ENCODE measurements around the gene PHF1. TPM values are rescaled to one million over a fixed set of nuclear protein-coding genes. Genes with fewer than 3 reads are reported as not detected.
A peak's percentile ranks its signal among the peaks of the same experiment; 100 is the strongest.

PHF1 gene
- total and polyA plus RNA-seq, 2 of the 13 experiments (the other 11 are each of a cell fraction or from before 2014, with no cell fraction given) = 25.4 to 61.9 TPM

DNA sequence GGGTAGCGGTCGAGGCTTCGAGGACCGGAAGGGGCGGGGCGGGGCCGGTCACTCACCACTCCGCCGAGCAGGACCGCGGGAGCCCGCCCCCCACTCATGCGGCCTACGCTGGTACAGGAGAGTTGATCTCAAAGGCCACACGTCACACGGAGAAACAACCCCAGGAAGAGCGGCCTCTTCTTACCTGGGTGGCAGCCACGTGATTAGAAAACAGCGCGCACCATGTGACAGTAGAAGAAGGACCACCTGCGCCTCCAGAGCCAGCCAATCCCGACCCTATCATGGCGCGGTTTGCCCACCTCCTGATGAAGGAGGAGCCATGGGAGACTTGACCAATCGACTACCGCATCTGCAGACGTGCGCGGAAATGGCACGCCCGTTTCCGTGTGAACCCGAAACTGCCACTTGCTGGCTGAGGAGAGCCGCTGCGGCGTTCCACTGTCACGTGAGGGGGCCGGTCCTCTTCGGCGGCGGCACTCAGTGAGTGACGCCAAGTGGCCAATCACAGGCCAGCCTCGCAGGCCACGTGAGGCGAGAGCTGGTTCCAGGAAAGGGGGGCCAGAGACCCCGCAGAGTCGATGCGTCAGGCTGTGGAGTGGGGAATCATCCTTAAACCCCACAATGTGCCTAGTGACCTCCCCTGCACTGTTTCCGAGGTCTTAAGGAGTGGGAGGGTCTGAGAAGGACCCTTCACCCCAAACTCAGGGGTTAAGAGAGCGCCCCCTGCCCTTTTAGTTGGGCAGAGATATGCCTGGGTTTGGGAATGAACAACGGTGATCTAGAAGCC lies 7.3 kb downstream of the PHF1 start, which contains the start of gene CUTA (continued):
- TF ChIP-seq, protein P1, sequence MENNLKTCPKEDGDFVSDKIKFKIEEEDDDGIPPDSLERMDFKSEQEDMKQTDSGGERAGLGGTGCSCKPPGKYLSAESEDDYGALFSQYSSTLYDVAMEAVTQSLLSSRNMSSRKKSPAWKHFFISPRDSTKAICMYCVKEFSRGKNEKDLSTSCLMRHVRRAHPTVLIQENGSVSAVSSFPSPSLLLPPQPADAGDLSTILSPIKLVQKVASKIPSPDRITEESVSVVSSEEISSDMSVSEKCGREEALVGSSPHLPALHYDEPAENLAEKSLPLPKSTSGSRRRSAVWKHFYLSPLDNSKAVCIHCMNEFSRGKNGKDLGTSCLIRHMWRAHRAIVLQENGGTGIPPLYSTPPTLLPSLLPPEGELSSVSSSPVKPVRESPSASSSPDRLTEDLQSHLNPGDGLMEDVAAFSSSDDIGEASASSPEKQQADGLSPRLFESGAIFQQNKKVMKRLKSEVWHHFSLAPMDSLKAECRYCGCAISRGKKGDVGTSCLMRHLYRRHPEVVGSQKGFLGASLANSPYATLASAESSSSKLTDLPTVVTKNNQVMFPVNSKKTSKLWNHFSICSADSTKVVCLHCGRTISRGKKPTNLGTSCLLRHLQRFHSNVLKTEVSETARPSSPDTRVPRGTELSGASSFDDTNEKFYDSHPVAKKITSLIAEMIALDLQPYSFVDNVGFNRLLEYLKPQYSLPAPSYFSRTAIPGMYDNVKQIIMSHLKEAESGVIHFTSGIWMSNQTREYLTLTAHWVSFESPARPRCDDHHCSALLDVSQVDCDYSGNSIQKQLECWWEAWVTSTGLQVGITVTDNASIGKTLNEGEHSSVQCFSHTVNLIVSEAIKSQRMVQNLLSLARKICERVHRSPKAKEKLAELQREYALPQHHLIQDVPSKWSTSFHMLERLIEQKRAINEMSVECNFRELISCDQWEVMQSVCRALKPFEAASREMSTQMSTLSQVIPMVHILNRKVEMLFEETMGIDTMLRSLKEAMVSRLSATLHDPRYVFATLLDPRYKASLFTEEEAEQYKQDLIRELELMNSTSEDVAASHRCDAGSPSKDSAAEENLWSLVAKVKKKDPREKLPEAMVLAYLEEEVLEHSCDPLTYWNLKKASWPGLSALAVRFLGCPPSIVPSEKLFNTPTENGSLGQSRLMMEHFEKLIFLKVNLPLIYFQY (CRISPR knock-in tag; IDR thresholded peaks at IDR 0.05; ENCODE audit: borderline replicate concordance) = 0 out of 2 replicates have a peak, but pooled peaks have one; percentile 10
- peak; percentile 91; the same call in 1 of the 2 replicates for TF ChIP-seq U2AF2 (IDR thresholded peaks at IDR 0.05; ENCODE audit: low read depth, low read length)
- peak; percentile 89 for TF ChIP-seq CREB1 (IDR thresholded peaks at IDR 0.05)
- TF ChIP-seq CREB1 (CRISPR knock-in tag; IDR thresholded peaks at IDR 0.05) = peak; percentile 94
- peak; percentile 74 for TF ChIP-seq NFATC3 (CRISPR knock-in tag; IDR thresholded peaks at IDR 0.05)
- peak; percentile 92 for TF ChIP-seq RFXANK (CRISPR knock-in tag; IDR thresholded peaks at IDR 0.05)
- peak; percentile 92 for TF ChIP-seq SALL1 (CRISPR knock-in tag; IDR thresholded peaks at IDR 0.05)
- TF ChIP-seq CHCHD3 (CRISPR knock-in tag; IDR thresholded peaks at IDR 0.05) = no peak
- TF ChIP-seq, protein P2, sequence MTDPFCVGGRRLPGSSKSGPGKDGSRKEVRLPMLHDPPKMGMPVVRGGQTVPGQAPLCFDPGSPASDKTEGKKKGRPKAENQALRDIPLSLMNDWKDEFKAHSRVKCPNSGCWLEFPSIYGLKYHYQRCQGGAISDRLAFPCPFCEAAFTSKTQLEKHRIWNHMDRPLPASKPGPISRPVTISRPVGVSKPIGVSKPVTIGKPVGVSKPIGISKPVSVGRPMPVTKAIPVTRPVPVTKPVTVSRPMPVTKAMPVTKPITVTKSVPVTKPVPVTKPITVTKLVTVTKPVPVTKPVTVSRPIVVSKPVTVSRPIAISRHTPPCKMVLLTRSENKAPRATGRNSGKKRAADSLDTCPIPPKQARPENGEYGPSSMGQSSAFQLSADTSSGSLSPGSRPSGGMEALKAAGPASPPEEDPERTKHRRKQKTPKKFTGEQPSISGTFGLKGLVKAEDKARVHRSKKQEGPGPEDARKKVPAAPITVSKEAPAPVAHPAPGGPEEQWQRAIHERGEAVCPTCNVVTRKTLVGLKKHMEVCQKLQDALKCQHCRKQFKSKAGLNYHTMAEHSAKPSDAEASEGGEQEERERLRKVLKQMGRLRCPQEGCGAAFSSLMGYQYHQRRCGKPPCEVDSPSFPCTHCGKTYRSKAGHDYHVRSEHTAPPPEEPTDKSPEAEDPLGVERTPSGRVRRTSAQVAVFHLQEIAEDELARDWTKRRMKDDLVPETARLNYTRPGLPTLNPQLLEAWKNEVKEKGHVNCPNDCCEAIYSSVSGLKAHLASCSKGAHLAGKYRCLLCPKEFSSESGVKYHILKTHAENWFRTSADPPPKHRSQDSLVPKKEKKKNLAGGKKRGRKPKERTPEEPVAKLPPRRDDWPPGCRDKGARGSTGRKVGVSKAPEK (CRISPR knock-in tag; IDR thresholded peaks at IDR 0.05; ENCODE audit: borderline replicate concordance) = no peak
- TF ChIP-seq ZNF44 (CRISPR knock-in tag; IDR thresholded peaks at IDR 0.05) = peak; percentile 97
- peak; percentile 92 for TF ChIP-seq POLR2G (IDR thresholded peaks at IDR 0.05; ENCODE audit: low read depth, low read length)
- TF ChIP-seq GATAD2A (CRISPR knock-in tag; IDR thresholded peaks at IDR 0.05) = peak; percentile 65
- no peak for TF ChIP-seq ZFP62 (CRISPR knock-in tag; IDR thresholded peaks at IDR 0.05)
- TF ChIP-seq ZNF792 (CRISPR knock-in tag; IDR thresholded peaks at IDR 0.05) = peak; percentile 65
- TF ChIP-seq FOXP1 (IDR thresholded peaks at IDR 0.05) = no peak
- TF ChIP-seq FOXP1 (CRISPR knock-in tag; IDR thresholded peaks at IDR 0.05) = peak; percentile 11; the same call in 1 of the 2 replicates
- TF ChIP-seq, protein P3, sequence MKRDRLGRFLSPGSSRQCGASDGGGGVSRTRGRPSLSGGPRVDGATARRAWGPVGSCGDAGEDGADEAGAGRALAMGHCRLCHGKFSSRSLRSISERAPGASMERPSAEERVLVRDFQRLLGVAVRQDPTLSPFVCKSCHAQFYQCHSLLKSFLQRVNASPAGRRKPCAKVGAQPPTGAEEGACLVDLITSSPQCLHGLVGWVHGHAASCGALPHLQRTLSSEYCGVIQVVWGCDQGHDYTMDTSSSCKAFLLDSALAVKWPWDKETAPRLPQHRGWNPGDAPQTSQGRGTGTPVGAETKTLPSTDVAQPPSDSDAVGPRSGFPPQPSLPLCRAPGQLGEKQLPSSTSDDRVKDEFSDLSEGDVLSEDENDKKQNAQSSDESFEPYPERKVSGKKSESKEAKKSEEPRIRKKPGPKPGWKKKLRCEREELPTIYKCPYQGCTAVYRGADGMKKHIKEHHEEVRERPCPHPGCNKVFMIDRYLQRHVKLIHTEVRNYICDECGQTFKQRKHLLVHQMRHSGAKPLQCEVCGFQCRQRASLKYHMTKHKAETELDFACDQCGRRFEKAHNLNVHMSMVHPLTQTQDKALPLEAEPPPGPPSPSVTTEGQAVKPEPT (CRISPR knock-in tag; IDR thresholded peaks at IDR 0.05; ENCODE audit: low read depth) = no peak; the same call in 1 of the 2 replicates
- TF ChIP-seq SRSF4 (IDR thresholded peaks at IDR 0.05; ENCODE audit: low read depth, low read length, poor library complexity, severe bottlenecking) = no peak
- TF ChIP-seq HIVEP1 (CRISPR knock-in tag; IDR thresholded peaks at IDR 0.05) = peak; percentile 75
- TF ChIP-seq NFIC (IDR thresholded peaks at IDR 0.05; ENCODE audit: low read length) = no peak
